Measurements from ENCODE around the gene COL11A2. TPM values are rescaled to one million over a fixed set of nuclear protein-coding genes. Genes with fewer than 3 reads are reported as not detected.
"Not testable (repeated sequence)": the region's sequence is repeated elsewhere in the genome, so short reads cannot be mapped to it uniquely, and the experiment has no call there.

Gene COL11A2
- total and polyA plus RNA-seq, 8 donors, result 0.15 to 3.1 (median 0.54) TPM

DNA sequence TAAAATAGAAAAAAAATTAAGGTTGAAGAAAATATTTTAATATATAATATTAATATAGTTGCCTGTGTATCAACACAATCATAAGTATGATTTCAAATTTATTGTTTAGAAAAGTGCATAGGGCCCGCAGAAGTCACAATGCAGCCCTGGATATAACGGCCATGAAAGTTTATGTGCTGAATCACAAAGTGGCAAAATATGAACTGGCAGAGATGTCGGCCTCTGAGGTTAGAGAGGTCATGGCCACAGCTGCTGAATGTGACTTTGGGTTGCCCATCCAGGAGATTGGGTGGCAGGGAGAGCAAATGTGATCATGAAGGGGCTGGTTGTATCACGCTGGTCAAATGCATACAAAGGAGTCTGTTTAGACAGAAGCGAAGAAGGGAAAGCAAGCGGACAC is 35.7 kb downstream of the COL11A2 start:
- Histone ChIP-seq H3K9me3 (no peaks in the 10 kb centered on the region), H3K4me3 (no peak overlapping the region), H3K36me3 (no peaks in the 10 kb centered on the region), H3K27ac (no peak overlapping the region), H3K4me1 (no peaks in the 10 kb centered on the region), H3K27me3 (peaks cover 0 to 3% (median 0%) of the 10 kb centered on the region in 4 donors)
- intact Hi-C loops (cut with DNase I), result no loop called here
- FAIRE-seq (no peak), ATAC-seq (no peak), DNase-seq (no peak)
- TF ChIP-seq, protein P1, sequence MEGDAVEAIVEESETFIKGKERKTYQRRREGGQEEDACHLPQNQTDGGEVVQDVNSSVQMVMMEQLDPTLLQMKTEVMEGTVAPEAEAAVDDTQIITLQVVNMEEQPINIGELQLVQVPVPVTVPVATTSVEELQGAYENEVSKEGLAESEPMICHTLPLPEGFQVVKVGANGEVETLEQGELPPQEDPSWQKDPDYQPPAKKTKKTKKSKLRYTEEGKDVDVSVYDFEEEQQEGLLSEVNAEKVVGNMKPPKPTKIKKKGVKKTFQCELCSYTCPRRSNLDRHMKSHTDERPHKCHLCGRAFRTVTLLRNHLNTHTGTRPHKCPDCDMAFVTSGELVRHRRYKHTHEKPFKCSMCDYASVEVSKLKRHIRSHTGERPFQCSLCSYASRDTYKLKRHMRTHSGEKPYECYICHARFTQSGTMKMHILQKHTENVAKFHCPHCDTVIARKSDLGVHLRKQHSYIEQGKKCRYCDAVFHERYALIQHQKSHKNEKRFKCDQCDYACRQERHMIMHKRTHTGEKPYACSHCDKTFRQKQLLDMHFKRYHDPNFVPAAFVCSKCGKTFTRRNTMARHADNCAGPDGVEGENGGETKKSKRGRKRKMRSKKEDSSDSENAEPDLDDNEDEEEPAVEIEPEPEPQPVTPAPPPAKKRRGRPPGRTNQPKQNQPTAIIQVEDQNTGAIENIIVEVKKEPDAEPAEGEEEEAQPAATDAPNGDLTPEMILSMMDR (IDR thresholded peaks at IDR 0.05), result no peak
- WGBS, 2 donors, result 77 to 87% methylated on average over 6 of the region's 6 CpGs

DNA sequence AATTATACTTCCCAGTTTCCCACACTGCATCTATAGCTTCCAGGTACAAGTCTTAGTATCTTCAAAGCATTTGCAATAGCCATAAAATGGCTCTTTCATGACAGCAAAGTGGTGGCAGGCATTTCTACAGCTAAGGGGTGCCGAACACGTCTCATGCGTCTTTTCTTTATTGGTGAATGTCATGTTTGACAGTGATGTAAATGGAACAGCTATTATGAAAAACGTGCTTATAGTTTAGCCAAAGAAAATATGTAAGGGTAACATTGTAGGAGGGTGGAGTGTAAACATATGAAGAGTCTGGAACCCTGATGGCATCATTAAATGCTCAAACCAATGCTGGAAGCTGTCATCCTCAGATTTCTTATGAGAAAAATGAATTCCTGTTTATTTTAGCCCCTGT is 37.9 kb downstream of the COL11A2 start:
- intact Hi-C loops (cut with DNase I), result no loop called here
- H3K4me1 ChIP-seq, result no peaks in the 10 kb centered on the region
- H3K4me3 ChIP-seq, result no peak overlapping the region
- no peak for ATAC-seq
- no peak overlapping the region for H3K27ac ChIP-seq
- 44 to 55% methylated on average over 4 of the region's 4 CpGs for WGBS, 2 donors
- no peak for DNase-seq
- peaks cover 0 to 3% (median 0%) of the 10 kb centered on the region in 4 donors for H3K27me3 ChIP-seq
- TF ChIP-seq, protein P1 (IDR thresholded peaks at IDR 0.05), result no peak
- H3K36me3 ChIP-seq, result no peaks in the 10 kb centered on the region
- no peak for FAIRE-seq
- H3K9me3 ChIP-seq, result no peaks in the 10 kb centered on the region

DNA sequence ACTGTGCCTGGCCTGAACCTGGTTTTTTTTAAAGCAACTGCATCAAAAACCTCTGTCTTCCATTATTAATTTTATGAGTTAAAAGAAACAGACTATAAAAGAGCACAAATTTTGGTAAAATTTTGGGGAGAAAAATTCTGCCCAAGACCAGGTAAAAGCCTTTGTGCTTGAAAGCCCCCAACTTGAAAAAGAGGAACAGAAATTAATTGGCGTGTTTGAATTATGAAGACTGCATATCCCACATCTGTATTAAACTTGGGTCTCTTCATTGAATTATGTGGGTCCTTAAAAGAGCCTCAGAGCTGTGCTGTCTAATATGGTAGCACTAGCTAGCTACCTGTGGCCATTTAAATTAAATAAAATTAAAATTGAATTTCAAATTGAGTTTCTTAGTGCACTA is 41.2 kb downstream of the COL11A2 start:
- Histone ChIP-seq H3K36me3 (no peaks in the 10 kb centered on the region), H3K9me3 (no peaks in the 10 kb centered on the region), H3K27me3 (peaks cover 0 to 3% (median 0%) of the 10 kb centered on the region in 4 donors), H3K27ac (no peak overlapping the region), H3K4me3 (no peak overlapping the region), H3K4me1 (no peaks in the 10 kb centered on the region)
- no peak for DNase-seq
- 57 to 91% methylated on average over 1 of the region's 1 CpG for WGBS, 2 donors
- ATAC-seq, result no peak
- intact Hi-C loops (cut with DNase I), result no loop called here
- no peak for FAIRE-seq
- TF ChIP-seq, protein P1 (IDR thresholded peaks at IDR 0.05), result no peak

DNA sequence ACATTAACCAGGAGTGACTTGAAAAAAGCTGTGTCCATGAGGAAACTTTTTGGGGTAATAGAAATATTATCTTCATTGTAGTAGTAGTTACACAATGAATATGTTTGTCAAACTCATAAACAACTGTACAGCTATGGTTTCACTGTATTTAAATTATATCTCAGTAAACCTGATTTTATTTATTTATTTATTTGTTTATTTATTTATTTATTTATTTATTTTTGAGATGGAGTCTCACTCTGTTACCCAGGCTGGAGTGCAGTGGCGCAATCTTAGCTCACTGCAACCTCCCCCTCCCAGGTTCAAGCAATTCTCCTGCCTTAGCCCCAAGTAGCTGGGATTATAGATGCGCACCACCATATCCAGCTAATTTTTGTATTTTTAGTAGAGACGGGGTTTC is 41.7 kb downstream of the COL11A2 start:
- 73 to 96% methylated on average over 3 of the region's 3 CpGs for WGBS, 2 donors
- intact Hi-C loops (cut with DNase I); FAIRE-seq; ATAC-seq; H3K9me3 ChIP-seq; DNase-seq; H3K27ac ChIP-seq; H3K36me3 ChIP-seq; H3K4me3 ChIP-seq; H3K4me1 ChIP-seq; H3K27me3 ChIP-seq: not testable (repeated sequence)

DNA sequence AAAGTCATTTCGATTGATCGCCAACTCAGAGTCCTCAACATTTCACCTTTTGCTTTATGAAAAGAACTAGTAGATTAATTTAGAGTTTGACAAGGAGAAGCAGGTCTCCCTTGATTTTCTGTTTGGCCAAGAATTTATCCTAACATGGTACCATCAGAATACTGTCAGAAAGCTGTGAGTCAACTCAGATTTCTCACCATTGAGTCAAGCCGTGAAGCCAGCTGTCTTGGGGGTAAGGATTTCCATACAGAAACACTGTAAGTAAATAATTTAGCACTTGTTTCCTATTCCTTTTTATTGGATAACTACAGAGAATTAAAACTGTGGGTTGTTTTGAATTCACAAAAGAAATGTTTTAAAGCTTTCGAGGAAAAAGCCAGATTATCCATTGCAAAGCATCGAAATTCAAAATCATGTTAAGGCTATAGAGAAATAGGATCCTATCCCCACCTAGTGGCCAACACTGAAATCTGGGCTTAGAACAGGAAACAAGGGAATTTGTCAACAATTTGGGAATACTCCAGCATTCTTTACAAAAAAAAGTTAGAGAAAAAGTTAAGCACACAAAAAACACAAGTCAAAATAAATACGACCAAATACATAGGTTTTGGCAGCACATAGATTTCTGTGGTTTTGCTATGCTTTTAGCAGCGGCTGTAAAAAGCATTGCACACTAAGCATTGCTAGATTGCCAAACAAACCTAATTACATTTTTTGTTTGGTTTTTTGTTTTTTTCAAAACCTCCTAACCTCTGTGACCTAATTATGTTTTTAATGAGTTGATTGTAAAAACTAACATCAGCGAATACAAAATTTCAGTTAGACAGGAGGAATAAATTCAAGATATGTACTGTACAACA is 44.2 kb downstream of the COL11A2 start:
- Histone ChIP-seq H3K27ac (no peak overlapping the region), H3K36me3 (no peaks in the 10 kb centered on the region), H3K9me3 (no peaks in the 10 kb centered on the region), H3K4me3 (no peak overlapping the region), H3K4me1 (no peaks in the 10 kb centered on the region), H3K27me3 (no peaks in the 10 kb centered on the region)
- intact Hi-C loops (cut with DNase I), result no loop called here
- peak; percentile 46 to 85 (median 74) for ATAC-seq
- peak; percentile 80 for FAIRE-seq
- 39 to 46% methylated on average over 8 of the region's 8 CpGs for whole genome bisulfite sequencing, 2 donors
- TF ChIP-seq, protein P1 (IDR thresholded peaks at IDR 0.05), result peak; percentile 35 to 74 (median 59)
- DNase-seq, result no peak
